Natural killer cell (primary cell): ENCODE measurements around the gene RASSF3. TPM values are rescaled to one million over a fixed set of nuclear protein-coding genes. Genes with fewer than 3 reads are reported as not detected.

Experiments
- ATAC-seq, 3 donors: fragments of 150-1000 bp in 2 of 3; fragments of 200-7000 bp in 1 of 3; cut with Tn5 transposase; 1 replicate in 1 of 3; 2 replicates in 2 of 3; pipeline ENCODE4 v1.10.0; 2021; ENCODE audit warnings: mild to moderate bottlenecking in 2 of 3, moderate library complexity in 2 of 3
- DNase-seq, 2 donors: peaks; one replicate each; pipeline versions ENCODE4 v3.0.0 to v3.0.0-alpha.2; 2013 to 2021; ENCODE audit warnings: mixed read lengths in 1 of 2
- H3K27ac ChIP-seq: one replicate; pipeline ENCODE4 v1.5.1; 2013; ENCODE audit warnings: mild to moderate bottlenecking, low read length
- H3K27me3 ChIP-seq: one replicate; pipeline ENCODE4 v1.6.1; 2013; ENCODE audit warnings: low read length; ENCODE audit not compliant: control insufficient read depth, insufficient read depth
- H3K36me3 ChIP-seq: one replicate; pipeline ENCODE4 v1.6.1; 2013; ENCODE audit warnings: low read length; ENCODE audit not compliant: control insufficient read depth, insufficient read depth
- H3K4me1 ChIP-seq: one replicate; pipeline ENCODE4 v1.6.1; 2013; ENCODE audit warnings: low read length; ENCODE audit not compliant: control insufficient read depth, insufficient read depth
- H3K4me3 ChIP-seq: one replicate; pipeline ENCODE4 v1.5.1; 2013; ENCODE audit warnings: low read length
- H3K9me3 ChIP-seq: one replicate; pipeline ENCODE4 v1.6.1; 2013; ENCODE audit warnings: low read length; ENCODE audit not compliant: control insufficient read depth, insufficient read depth
- H3K27ac Mint-ChIP-seq, 2 donors: one replicate each; pipeline ENCODE4 v1.8.0; 2022; ENCODE audit warnings: mild to moderate bottlenecking in 2 of 2, mixed read lengths in 2 of 2, moderate library complexity in 1 of 2
- H3K27me3 Mint-ChIP-seq, 2 donors: one replicate each; pipeline ENCODE4 v1.8.0; 2022; ENCODE audit warnings: low read depth in 2 of 2, mixed read lengths in 2 of 2
- H3K36me3 Mint-ChIP-seq: one replicate; pipeline ENCODE4 v1.8.0; 2022; ENCODE audit warnings: mixed read lengths
- H3K4me1 Mint-ChIP-seq, 2 donors: one replicate each; pipeline ENCODE4 v1.8.0; 2022; ENCODE audit warnings: mixed read lengths in 2 of 2
- H3K4me3 Mint-ChIP-seq: one replicate; pipeline ENCODE4 v1.8.0; 2022; ENCODE audit warnings: mild to moderate bottlenecking, moderate library complexity, mixed read lengths
- H3K9me3 Mint-ChIP-seq, 2 donors: one replicate each; pipeline ENCODE4 v1.8.0; 2022; ENCODE audit warnings: mixed read lengths in 2 of 2
- CTCF ChIP-seq: fragments of 200-600 bp; IDR thresholded peaks from one replicate; pipeline ENCODE4 v1.8.0; 2022; ENCODE audit warnings: antibody characterized with exemption
- WGBS: methylation state at CpG from one replicate; pipeline ENCODE4 v1.1.7; 2013; ENCODE audit warnings: missing lambda C conversion rate; ENCODE audit not compliant: insufficient coverage; 5-methylcytosine and 5-hydroxymethylcytosine counted together
- intact Hi-C: fragments of 100-400 bp; cut with micrococcal nuclease; formaldehyde crosslinking; loops from one replicate; pipeline ENCODE4 v1.14.2; 2022
- total RNA-seq, 4 donors: library from RNA; stranded (reverse); fragments of 120-200 nt in 1 of 4; gene quantifications; one replicate each; pipeline versions ENCODE4 v1.2.3 to v1.2.4, GENCODE V29; 2013 to 2022

The RASSF3 gene
- total RNA-seq, 3 donors from 2014 or later (not counting 1 experiment from before 2014, with no cell fraction given): 63.4 to 105 (median 80.5) TPM

- peak in 1 of 2 donors; percentile 65 for DNase-seq
- peak in 2 of 3 donors; percentile 9 to 11 for ATAC-seq
- no peaks in the 10 kb centered on the region for H3K36me3 Mint-ChIP-seq
- H3K4me1 Mint-ChIP-seq: peaks cover 91 to 93% of the 10 kb centered on the region in 2 donors
- Histone ChIP-seq H3K36me3 (no peaks in the 10 kb centered on the region), H3K27ac (peak overlapping the region; percentile 97), H3K4me1 (peaks cover 87% of the 10 kb centered on the region), H3K27me3 (no peaks in the 10 kb centered on the region), H3K9me3 (no peaks in the 10 kb centered on the region), H3K4me3 (peak overlapping the region; percentile 49)
- H3K27me3 Mint-ChIP-seq: no peaks in the 10 kb centered on the region
- WGBS: 6% methylated on average over 4 of the region's 4 CpGs
- peaks cover 0 to 2% of the 10 kb centered on the region in 2 donors for H3K9me3 Mint-ChIP-seq
- H3K27ac Mint-ChIP-seq: peak overlapping the region; percentile 91 to 93
- intact Hi-C loops: loop anchor here (10.0 kb wide), 1 partner anchor 215 kb away; the partner anchor contains the start of gene TBK1
- TF ChIP-seq CTCF: no peak
- peak overlapping the region; percentile 82 for H3K4me3 Mint-ChIP-seq
These were observed 59.7 kb downstream of the RASSF3 start for GRCh38 chr12:64670019-64670418.

DNA sequence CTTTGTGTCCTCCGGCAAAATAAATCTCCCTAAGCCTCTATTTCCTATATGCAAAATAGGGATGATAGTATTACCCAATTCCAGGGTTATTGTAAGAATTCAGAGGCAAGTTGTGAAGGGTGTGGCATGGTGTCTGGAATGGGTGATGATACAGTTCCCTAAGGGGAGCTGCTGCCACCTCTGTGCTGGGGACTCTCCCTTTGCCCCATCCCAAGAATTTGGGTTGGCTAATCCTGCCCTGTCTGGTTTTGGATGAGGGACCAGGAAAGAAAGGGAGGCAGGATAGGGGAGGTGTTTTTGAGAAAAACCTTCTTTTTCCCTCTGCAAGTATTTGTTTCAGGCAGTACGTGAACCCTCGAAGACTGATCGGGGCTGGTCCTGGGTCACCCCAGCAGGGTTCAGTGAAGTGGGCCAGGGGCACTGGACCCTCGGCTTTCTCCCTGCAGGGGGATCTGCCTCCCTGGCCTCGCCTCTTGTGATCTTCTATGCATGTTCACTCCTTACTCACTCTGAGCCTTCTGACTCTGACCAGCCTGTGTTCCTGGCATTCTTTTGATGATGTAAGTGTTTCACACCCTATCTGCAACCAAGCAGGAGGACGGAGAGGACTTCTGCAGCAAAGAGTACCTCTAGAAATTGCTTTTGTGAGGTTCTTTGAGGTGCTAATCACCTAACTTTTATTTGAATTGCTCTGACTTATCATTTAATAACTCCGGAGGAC, 60.8 kb downstream of the RASSF3 start:
- WGBS: 53% methylated on average over 6 of the region's 8 CpGs
- Mint-ChIP-seq H3K27ac (peak overlapping the region; percentile 91 to 93), H3K36me3 (no peaks in the 10 kb centered on the region), H3K4me1 (peaks cover 90 to 93% of the 10 kb centered on the region in 2 donors), H3K4me3 (peak overlapping the region; percentile 82), H3K27me3 (no peaks in the 10 kb centered on the region), H3K9me3 (peaks cover 0 to 2% of the 10 kb centered on the region in 2 donors)
- DNase-seq (peak in 1 of 2 donors; percentile 59), ATAC-seq (peak in 1 of 3 donors; percentile 9)
- peaks cover 90% of the 10 kb centered on the region for H3K4me1 ChIP-seq
- no peaks in the 10 kb centered on the region for H3K27me3 ChIP-seq
- no peaks in the 10 kb centered on the region for H3K9me3 ChIP-seq
- no peak overlapping the region for H3K4me3 ChIP-seq
- TF ChIP-seq CTCF: no peak
- H3K36me3 ChIP-seq: no peaks in the 10 kb centered on the region
- H3K27ac ChIP-seq: peak overlapping the region; percentile 97
- intact Hi-C loops: loop anchor here (10.0 kb wide), 1 partner anchor 216 kb away; the partner anchor contains the start of gene TBK1

DNA sequence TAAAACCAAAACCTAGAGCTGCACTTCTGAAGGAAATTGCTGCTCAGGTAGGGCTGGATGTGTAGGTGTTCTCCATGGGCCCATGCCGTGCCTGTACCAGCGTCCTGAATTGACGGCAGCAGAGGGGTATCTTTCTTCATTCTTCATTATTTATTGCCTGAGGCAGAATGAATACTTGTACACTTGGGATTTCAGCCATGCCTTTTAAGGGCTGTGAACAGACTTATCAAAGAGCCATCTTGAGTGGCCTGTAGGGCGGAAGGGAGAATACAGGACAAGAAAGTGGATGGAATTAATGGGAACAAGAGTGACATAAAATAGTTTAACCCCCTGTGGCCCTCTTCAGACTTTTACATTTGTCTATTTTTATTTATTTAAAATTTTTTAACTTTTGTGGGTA, 61.4 kb downstream of the RASSF3 start:
- H3K36me3 Mint-ChIP-seq: no peaks in the 10 kb centered on the region
- peaks cover 0 to 2% of the 10 kb centered on the region in 2 donors for H3K9me3 Mint-ChIP-seq
- peak overlapping the region; percentile 91 to 93 for H3K27ac Mint-ChIP-seq
- no peaks in the 10 kb centered on the region for H3K36me3 ChIP-seq
- H3K4me3 Mint-ChIP-seq: peak overlapping the region; percentile 82
- H3K27me3 Mint-ChIP-seq: no peaks in the 10 kb centered on the region
- peaks cover 92% of the 10 kb centered on the region for H3K4me1 ChIP-seq
- H3K9me3 ChIP-seq: no peaks in the 10 kb centered on the region
- no peaks in the 10 kb centered on the region for H3K27me3 ChIP-seq
- ATAC-seq: no peak
- peak overlapping the region; percentile 97 for H3K27ac ChIP-seq
- no peak overlapping the region for H3K4me3 ChIP-seq
- WGBS: 70% methylated on average over 2 of the region's 4 CpGs
- DNase-seq: no peak
- H3K4me1 Mint-ChIP-seq: peaks cover 85 to 88% of the 10 kb centered on the region in 2 donors
- TF ChIP-seq CTCF: no peak
- intact Hi-C loops: loop anchor here (10.0 kb wide), 1 partner anchor 217 kb away; the partner anchor contains the start of gene TBK1
